Fibroblast of the aortic adventitia (primary cell): ENCODE measurements around the gene SLC1A2. TPM values are rescaled to one million over a fixed set of nuclear protein-coding genes. Genes with fewer than 3 reads are reported as not detected.

Source experiments
- DNase-seq: peaks from one replicate; pipeline ENCODE4 v3.0.0-alpha.2; 2010; ENCODE audit warnings: low read depth
- H3K4me3 ChIP-seq: 2 replicates; pipeline ENCODE4 v1.5.1; 2011; ENCODE audit warnings: low read depth, mild to moderate bottlenecking, control low read depth, low read length, moderate library complexity
- CTCF ChIP-seq: IDR thresholded peaks from 2 replicates; pipeline ENCODE4 v1.5.1; 2011; ENCODE audit warnings: mild to moderate bottlenecking, low read length, control low read depth, inconsistent platforms; ENCODE audit not compliant: insufficient read depth
- total RNA-seq: library from RNA; depleted of rRNA; stranded (reverse); fragments of >200 nt; gene quantifications from 2 replicates; pipeline ENCODE4 v1.2.3, GENCODE V29; 2012; ENCODE audit warnings: low replicate concordance

Gene SLC1A2
- total RNA-seq, 1 donor, result 23.6 TPM

DNA sequence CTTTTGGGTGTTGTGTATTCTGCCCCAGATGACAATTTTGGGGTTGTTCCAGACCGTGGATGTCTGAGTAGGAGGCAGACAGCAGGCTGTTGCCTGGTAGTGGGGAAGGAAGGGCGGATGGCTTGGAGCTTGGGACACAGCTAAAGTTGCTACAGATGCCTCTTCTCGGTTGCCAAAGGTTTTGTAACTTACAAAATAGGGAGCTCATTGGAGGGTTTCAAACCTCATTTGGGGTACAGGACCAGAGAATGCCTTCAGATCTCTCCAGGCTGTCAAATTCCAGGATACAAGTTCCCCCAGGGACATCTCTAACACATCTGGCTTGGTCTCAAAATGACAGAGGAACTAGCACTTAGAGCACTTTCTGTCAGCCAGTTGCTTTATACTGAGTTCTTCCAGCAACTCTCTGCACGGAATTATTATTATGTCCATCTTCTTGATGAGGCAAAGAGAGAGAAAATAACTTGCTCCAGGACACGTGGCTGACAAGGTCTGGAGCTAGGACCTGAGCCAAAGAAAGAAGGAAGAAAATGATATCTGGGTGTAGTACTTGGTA, 56.0 kb downstream of the SLC1A2 start:
- TF ChIP-seq CTCF, result no peak

GRCh38 chr11:35362521-35362980, 56.8 kb downstream of the SLC1A2 start:
- peak; percentile 44 for DNase-seq
- no peak for TF ChIP-seq CTCF
- no peak overlapping the region for H3K4me3 ChIP-seq

More for the DNA sequence above, 56.0 kb downstream of the SLC1A2 start:
- H3K4me3 ChIP-seq, result no peak overlapping the region
- peak; percentile 77 for DNase-seq

DNA sequence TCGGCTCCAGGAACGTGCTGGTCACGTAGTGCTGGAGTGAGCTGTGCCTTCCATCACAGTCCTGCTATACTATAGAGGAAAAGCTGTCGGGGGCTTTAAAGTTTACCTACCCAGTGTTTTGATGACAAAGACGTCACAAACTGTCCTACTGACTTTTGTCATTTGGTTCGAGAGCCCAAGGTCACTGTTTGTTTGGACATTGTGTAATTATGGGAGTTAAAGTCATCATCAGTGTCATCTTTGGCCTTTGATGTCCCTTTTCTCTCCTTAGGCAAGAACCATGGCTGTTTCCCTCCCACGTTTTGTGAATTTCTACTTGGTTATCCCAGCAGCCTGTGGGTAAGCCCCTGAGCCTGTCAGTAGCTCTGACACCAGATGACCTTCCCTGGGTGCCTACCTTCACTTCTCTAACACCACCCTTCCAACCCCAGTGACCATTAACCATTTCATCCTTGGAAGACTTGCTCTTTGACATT, 59.3 kb downstream of the SLC1A2 start:
- no peak for DNase-seq
- no peak for TF ChIP-seq CTCF
- H3K4me3 ChIP-seq, result no peak overlapping the region

GRCh38 chr11:35359321-35360054, 59.9 kb downstream of the SLC1A2 start:
- H3K4me3 ChIP-seq, result no peak overlapping the region
- peak; percentile 16 for DNase-seq
- no peak for TF ChIP-seq CTCF

DNA sequence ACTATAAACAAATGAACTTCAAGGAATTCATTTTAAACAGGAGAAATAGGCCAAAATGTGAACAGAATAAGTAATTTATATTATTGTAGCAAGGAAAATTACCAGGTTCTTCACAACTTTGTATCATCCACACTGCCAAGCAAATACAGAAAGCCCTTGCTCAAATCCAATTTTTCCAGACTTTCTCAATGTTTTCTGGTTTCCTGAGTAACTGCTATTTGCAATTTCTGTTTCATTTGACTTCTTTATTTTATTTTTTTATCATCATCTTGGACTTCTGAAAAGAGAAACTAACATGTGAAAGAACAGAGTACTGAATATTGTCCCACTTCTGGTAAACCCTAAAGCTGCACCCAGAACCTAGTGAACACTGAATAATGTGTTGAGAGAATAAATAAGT, 61.0 kb downstream of the SLC1A2 start:
- no peak for DNase-seq
- no peak for TF ChIP-seq CTCF
- no peak overlapping the region for H3K4me3 ChIP-seq

DNA sequence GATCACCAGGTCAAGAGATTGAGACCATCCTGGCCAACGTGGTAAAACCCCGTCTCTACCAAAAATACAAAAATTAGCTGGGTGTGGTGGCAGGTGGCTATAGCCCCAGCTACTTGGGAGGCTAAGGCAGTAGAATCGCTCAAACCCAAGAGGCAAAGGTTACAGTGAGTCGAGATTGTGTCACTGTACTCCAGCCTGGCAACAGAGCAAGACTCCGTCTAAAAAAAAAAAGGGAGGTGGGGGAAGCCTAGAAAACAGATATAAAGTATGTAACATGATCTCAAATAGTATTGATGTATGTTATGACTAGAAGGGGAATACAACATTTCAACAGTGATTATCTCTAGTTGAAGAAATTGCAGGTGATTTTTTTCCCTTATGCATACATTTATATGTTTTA, 61.4 kb downstream of the SLC1A2 start:
- TF ChIP-seq CTCF, result no peak
- H3K4me3 ChIP-seq, result no peak overlapping the region
- DNase-seq, result no peak
